ENCODE results near the gene ACE. TPM values are rescaled to one million over a fixed set of nuclear protein-coding genes. Genes with fewer than 3 reads are reported as not detected.

Gene ACE
- total and polyA plus RNA-seq, 2 experiments from 2014 or later, result 0.82 to 9.1 TPM

GRCh38 chr17:63458478-63458877 is 18.4 kb upstream of the ACE start (continued):
- no peak for TF ChIP-seq ZNF462 (CRISPR knock-in tag; IDR thresholded peaks at IDR 0.05)
- no peak for TF ChIP-seq CREB1 (CRISPR knock-in tag; IDR thresholded peaks at IDR 0.05; ENCODE audit: low read depth)
- no peak for TF ChIP-seq EZH2 (IDR thresholded peaks at IDR 0.05; ENCODE audit: low read depth, unreplicated experiment)

GRCh38 chr17:63460018-63460417 is 16.8 kb upstream of the ACE start:
- H3K4me3 Mint-ChIP-seq, result no peak overlapping the region
- H3K36me3 Mint-ChIP-seq (ENCODE audit: low read depth), result peaks cover 6% of the 10 kb centered on the region; the same call in 1 of the 3 replicates
- Histone ChIP-seq H3K36me3 (ENCODE audit: insufficient read depth) (no peaks in the 10 kb centered on the region), H2AFZ (no peak overlapping the region), H3K79me2 (replicated peaks; ENCODE audit: insufficient read depth) (no peaks in the 10 kb centered on the region), H3K4me3 (no peak overlapping the region), H3F3A (replicated peaks; ENCODE audit: low read depth) (no peaks in the 10 kb centered on the region), H3K4me2 (no peak overlapping the region), H3K27me3 (ENCODE audit: insufficient read depth) (no peaks in the 10 kb centered on the region), H3K4me1 (ENCODE audit: insufficient read depth) (no peaks in the 10 kb centered on the region), H4K20me1 (replicated peaks; ENCODE audit: insufficient read depth) (no peaks in the 10 kb centered on the region), H3K27ac (ENCODE audit: low read depth) (no peak overlapping the region), H3K9me2 (ENCODE audit: insufficient read depth) (no peaks in the 10 kb centered on the region)
- peaks cover 5% of the 10 kb centered on the region for H3K4me1 Mint-ChIP-seq
- no peak for DNase-seq (ENCODE audit: low spot score)
- H3K27me3 Mint-ChIP-seq (ENCODE audit: insufficient read depth, low read depth, poor library complexity), result peaks cover 5% of the 10 kb centered on the region
- H3K27ac Mint-ChIP-seq, result no peak overlapping the region
- ATAC-seq, result peak; percentile 74
- peaks cover 9% of the 10 kb centered on the region for H3K9me3 Mint-ChIP-seq
- no peak for TF ChIP-seq CREB1 (CRISPR knock-in tag; IDR thresholded peaks at IDR 0.05; ENCODE audit: low read depth)
- no peak for TF ChIP-seq CTCF (conservative IDR thresholded peaks at IDR 0.05; ENCODE audit: low read depth in 2 of 2)
- TF ChIP-seq POLR2AphosphoS5 (IDR thresholded peaks at IDR 0.05; ENCODE audit: low read depth), result no peak
- TF ChIP-seq JUNB (IDR thresholded peaks at IDR 0.05; ENCODE audit: unreplicated experiment), result no peak
- TF ChIP-seq EZH2phosphoT487 (IDR thresholded peaks at IDR 0.05; ENCODE audit: unreplicated experiment), result no peak
- no peak for TF ChIP-seq ZNF462 (CRISPR knock-in tag; IDR thresholded peaks at IDR 0.05)
- no peak for TF ChIP-seq STAT1 (IDR thresholded peaks at IDR 0.05; ENCODE audit: unreplicated experiment)
- TF ChIP-seq EZH2 (IDR thresholded peaks at IDR 0.05; ENCODE audit: low read depth, unreplicated experiment), result no peak
